Retina (tissue), 1 donor: ENCODE results near the gene AHI1.

ENCODE experiments used
- DNase-seq: peaks from one replicate; pipeline ENCODE4 v3.0.0-alpha.2; 2016

The AHI1 gene

GRCh38 chr6:135286962-135287538 is 210.5 kb downstream of the AHI1 start:
- no peak for DNase-seq

- DNase-seq: no peak
Measured at GRCh38 chr6:135285165-135285564, 212.4 kb downstream of the AHI1 start.

GRCh38 chr6:135283926-135284325 is 213.6 kb downstream of the AHI1 start:
- DNase-seq: no peak

- peak; percentile 46 for DNase-seq
Measured at GRCh38 chr6:135282395-135282794, 215.1 kb downstream of the AHI1 start.

- peak; percentile 67 for DNase-seq
Measured at GRCh38 chr6:135281964-135282363, 215.6 kb downstream of the AHI1 start.

GRCh38 chr6:135281227-135281626 is 216.3 kb downstream of the AHI1 start:
- peak; percentile 46 for DNase-seq

- peak; percentile 58 for DNase-seq
Measured at GRCh38 chr6:135280375-135281136, 217.0 kb downstream of the AHI1 start.

- DNase-seq: no peak
Measured at GRCh38 chr6:135277422-135277821, 220.1 kb downstream of the AHI1 start.

GRCh38 chr6:135274561-135275293 is 222.8 kb downstream of the AHI1 start:
- DNase-seq: no peak

- DNase-seq: no peak
Measured at GRCh38 chr6:135271626-135272025, 225.9 kb downstream of the AHI1 start.

GRCh38 chr6:135270676-135271536 is 226.6 kb downstream of the AHI1 start:
- DNase-seq: no peak

GRCh38 chr6:135269481-135269891 is 228.1 kb downstream of the AHI1 start:
- no peak for DNase-seq

- no peak for DNase-seq
Measured at GRCh38 chr6:135268740-135269139, 228.8 kb downstream of the AHI1 start.

- DNase-seq: no peak
Measured at GRCh38 chr6:135268263-135268662, 229.3 kb downstream of the AHI1 start.

- no peak for DNase-seq
Measured at GRCh38 chr6:135267085-135267484, 230.5 kb downstream of the AHI1 start.

- DNase-seq: no peak
Measured at GRCh38 chr6:135266675-135267074, 230.9 kb downstream of the AHI1 start.

- no peak for DNase-seq
Measured at GRCh38 chr6:135265278-135265677, 232.3 kb downstream of the AHI1 start.

- DNase-seq: no peak
Measured at GRCh38 chr6:135261872-135262725, 235.4 kb downstream of the AHI1 start.

GRCh38 chr6:135260612-135261011 is 236.9 kb downstream of the AHI1 start:
- no peak for DNase-seq

GRCh38 chr6:135258970-135259369 is 238.6 kb downstream of the AHI1 start:
- DNase-seq: no peak

- DNase-seq: no peak
Measured at GRCh38 chr6:135257631-135258405, 239.7 kb downstream of the AHI1 start.
